ENCODE results near the gene RGS21.

RGS21 gene

DNA sequence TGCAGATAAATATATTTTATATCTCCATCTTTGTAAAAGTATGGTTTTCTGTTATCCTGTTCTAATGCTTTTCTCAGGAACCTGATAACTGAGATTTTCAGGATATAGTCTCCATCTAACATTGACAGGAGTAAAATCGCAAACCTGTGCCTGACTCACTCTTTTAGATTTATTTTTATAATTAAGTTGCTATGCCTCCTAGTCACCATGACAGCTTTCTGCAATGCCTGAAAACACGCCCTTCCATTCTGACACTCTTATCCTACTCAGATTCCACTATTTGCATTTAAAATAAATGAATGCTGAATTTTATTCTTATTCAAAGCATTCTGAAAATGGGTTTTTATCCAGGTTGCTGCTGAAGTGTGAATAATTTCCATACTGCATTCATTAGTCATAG, 62.8 kb downstream of the RGS21 start:
- no peak for DNase-seq

DNA sequence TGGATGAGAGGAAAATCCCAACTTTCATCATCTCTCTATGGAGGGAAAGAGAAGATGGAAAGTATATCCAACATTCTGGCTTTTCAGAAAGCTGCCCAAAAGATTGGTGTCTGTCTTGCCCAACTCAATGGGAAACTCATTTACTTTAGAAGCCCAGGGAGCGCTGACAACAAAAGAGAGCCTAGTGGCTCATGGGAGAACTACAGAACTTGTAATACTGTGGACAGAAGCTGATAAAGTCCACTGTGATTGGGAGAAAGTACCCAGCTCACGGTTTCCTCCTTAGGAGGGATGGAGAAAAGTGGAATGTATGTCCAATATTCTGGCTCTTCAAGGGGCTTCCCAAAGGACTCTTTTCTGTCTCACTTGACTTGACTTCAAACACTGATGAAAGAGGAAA, 66.0 kb downstream of the RGS21 start:
- DNase-seq = no peak

DNA sequence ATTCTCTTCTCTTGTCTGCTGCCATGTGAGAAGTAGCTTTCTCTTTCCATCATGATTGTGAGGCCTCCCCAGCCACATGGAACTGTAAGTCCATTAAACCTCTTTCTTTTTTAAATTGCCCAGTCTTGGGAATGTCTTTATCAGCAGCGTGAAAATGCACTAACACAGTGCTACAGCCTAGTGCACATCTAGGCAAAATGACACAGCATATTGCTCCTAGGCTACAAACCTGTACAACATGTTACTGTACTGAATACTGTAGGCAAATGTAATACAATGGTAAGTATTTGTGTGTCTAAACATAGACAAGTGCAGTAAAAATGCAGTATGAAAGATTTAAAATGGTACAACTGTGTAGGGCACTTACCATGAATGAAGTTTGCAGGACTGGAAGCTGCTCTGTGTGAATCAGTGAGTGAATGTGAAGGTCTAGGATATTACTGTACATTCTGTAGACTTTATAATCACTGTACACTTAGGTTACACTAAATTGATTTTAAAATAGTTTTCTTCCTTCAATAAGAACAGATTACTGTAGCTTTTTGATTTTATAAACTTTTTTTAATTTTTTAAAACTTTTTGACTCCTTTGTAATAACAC, 69.4 kb downstream of the RGS21 start:
- no peak for DNase-seq

- no peak for DNase-seq
Measured at GRCh38 chr1:192395211-192395610, 78.4 kb downstream of the RGS21 start.

GRCh38 chr1:192395895-192396294, 79.1 kb downstream of the RGS21 start:
- no peak for DNase-seq

- no peak for DNase-seq
Measured at GRCh38 chr1:192399161-192399560, 82.4 kb downstream of the RGS21 start.

GRCh38 chr1:192401825-192402224, 85.0 kb downstream of the RGS21 start:
- DNase-seq = no peak

DNA sequence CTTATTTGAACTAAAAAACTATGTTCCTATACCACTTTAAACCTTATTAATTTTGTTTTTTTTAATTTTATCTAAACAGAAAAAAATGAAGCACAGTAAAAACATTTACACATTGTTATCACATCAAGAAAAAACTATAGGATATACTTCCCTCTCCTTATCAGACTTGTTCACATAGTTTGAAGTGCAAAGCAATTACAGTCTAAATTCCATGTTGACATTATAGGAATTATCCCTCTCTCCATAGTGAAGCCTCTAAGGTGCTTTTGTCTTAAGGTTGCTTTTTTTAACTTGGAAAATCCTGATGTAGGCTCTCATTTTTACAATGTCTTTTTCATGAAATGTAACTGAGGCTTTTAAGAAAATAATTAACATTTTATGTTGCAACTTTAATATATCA, 85.8 kb downstream of the RGS21 start:
- no peak for DNase-seq

DNA sequence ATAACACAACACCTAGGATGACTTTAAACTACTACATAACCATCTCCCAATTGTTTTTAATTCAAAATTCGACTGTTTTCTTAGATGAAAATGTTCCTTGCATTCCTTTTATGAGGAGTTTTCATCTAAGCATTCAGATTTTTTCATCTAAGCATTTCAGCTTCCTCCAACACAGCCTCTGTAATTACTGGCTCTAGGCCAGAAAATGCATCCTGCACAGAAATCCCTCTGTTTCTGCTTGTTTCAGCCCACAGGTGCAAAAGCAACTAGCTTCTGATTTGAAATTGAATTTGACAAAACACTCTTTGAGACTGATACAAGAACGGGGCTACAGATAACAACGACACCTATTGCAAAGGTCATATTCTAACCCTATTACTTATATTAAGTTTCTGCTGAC, 90.4 kb downstream of the RGS21 start:
- no peak for DNase-seq

Measured in activated T-cell treated with anti-CD3 and anti-CD28 coated beads for 4 hours (primary cell).